Activated CD8-positive, alpha-beta memory T cell treated with anti-CD3 and anti-CD28 coated beads for 4 hours (primary cell): ENCODE measurements around the gene WDR4.
"Not testable (repeated sequence)": the region's sequence is repeated elsewhere in the genome, so short reads cannot be mapped to it uniquely, and the experiment has no call there.

Source experiments
- DNase-seq, 2 donors: peaks; one replicate each; pipeline ENCODE4 v3.0.0-alpha.2; 2020; ENCODE audit warnings: low read depth in 2 of 2

Gene WDR4

GRCh38 chr21:42878993-42879787 is at the start of gene WDR4:
Gene WDR4, minus strand, starts transcription at chr21:42879539. Its CDS starts 44 bp downstream, at chr21:42879495.
- peak; percentile 96 to 100 for DNase-seq

- DNase-seq, result not testable (repeated sequence)
Measured at GRCh38 chr21:42927474-42928200, 48.3 kb upstream of the WDR4 start.

- DNase-seq, result no peak
Measured at GRCh38 chr21:42925114-42925926, 46.0 kb upstream of the WDR4 start, which contains the start of gene ERVH48-1. Gene ERVH48-1, minus strand, starts transcription at chr21:42925630. Its CDS starts 6,624 bp downstream, at chr21:42919006.

GRCh38 chr21:42924433-42924751 is 45.1 kb upstream of the WDR4 start:
- DNase-seq, result no peak

GRCh38 chr21:42923553-42924432 is 44.5 kb upstream of the WDR4 start:
- DNase-seq, result peak; percentile 32 to 39

- no peak for DNase-seq
Measured at GRCh38 chr21:42922918-42923317, 43.6 kb upstream of the WDR4 start.

GRCh38 chr21:42921927-42922326 is 42.6 kb upstream of the WDR4 start:
- no peak for DNase-seq

GRCh38 chr21:42918291-42918690 is 39.0 kb upstream of the WDR4 start:
- no peak for DNase-seq

- DNase-seq, result no peak
Measured at GRCh38 chr21:42913476-42913875, 34.1 kb upstream of the WDR4 start.

GRCh38 chr21:42911920-42912319 is 32.6 kb upstream of the WDR4 start:
- DNase-seq, result not testable (repeated sequence)

- DNase-seq, result not testable (repeated sequence)
Measured at GRCh38 chr21:42908484-42908883, 29.1 kb upstream of the WDR4 start.

- DNase-seq, result no peak
Measured at GRCh38 chr21:42906233-42906632, 26.9 kb upstream of the WDR4 start.

- no peak for DNase-seq
Measured at GRCh38 chr21:42905195-42905594, 25.9 kb upstream of the WDR4 start.

GRCh38 chr21:42903817-42904216 is 24.5 kb upstream of the WDR4 start:
- no peak for DNase-seq

- no peak for DNase-seq
Measured at GRCh38 chr21:42900446-42900845, 21.1 kb upstream of the WDR4 start.

GRCh38 chr21:42892931-42893755 is 13.8 kb upstream of the WDR4 start, which contains the start of gene NDUFV3:
Gene NDUFV3, plus strand, starts transcription at chr21:42893309. Its CDS starts 25 bp downstream, at chr21:42893334.
- peak; percentile 100 for DNase-seq

GRCh38 chr21:42892582-42892930 is 13.2 kb upstream of the WDR4 start:
- no peak for DNase-seq

GRCh38 chr21:42887326-42887725 is 8.0 kb upstream of the WDR4 start:
- no peak for DNase-seq

- no peak for DNase-seq
Measured at GRCh38 chr21:42883921-42884320, 4.6 kb upstream of the WDR4 start.

- DNase-seq, result no peak
Measured at GRCh38 chr21:42880352-42880751, 1.0 kb upstream of the WDR4 start.

- DNase-seq, result no peak
Measured at GRCh38 chr21:42878678-42878992, 704 bp downstream of the WDR4 start.
